MM.1S (cell line): Measurements from ENCODE around the gene ETV2.

Experiments used
- CTCF ChIP-seq: fragments of 300-600 bp; sonication (generic); IDR thresholded peaks from 2 replicates; pipeline ENCODE4 v1.5.1; 2016; ENCODE audit warnings: antibody characterized with exemption, low read length, mixed read lengths
- EZH2 ChIP-seq: fragments of 300-600 bp; sonication (generic); optimal IDR thresholded peaks from 2 replicates; pipeline ENCODE3; 2017; ENCODE audit warnings: low read depth, mild to moderate bottlenecking, antibody characterized with exemption, low read length, mixed read lengths
- EZH2phosphoT487 ChIP-seq: fragments of 300-600 bp; sonication (generic); IDR thresholded peaks from 2 replicates; pipeline ENCODE4 v1.6.1; 2018; ENCODE audit warnings: antibody characterized with exemption, low read length

DNA sequence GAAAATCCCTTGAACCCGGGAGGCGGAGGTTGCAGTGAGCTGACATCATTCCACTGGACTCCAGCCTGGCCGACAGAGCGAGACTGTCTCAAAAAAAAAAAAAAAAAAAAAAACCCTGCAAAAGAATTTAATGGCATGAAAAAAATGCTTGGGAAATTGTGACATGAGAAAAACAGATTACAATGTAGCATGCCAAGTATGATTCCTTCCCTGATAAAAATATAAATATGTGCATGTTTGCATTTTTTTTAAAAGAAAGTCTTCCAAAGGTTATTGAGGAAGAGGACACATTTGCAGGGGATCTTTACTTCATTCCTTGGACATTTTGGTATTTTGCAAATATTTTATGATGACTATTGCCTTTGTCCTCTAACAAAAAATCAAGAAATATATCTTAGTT is 48.3 kb downstream of the ETV2 start:
- TF ChIP-seq CTCF (no peak), EZH2phosphoT487 (no peak), EZH2 (no peak)
